HG02763 (cell line): ENCODE results near the gene NRGN.
A peak's percentile ranks its signal among the peaks of the same experiment; 100 is the strongest.
"Not testable (repeated sequence)": the region's sequence is repeated elsewhere in the genome, so short reads cannot be mapped to it uniquely, and the experiment has no call there.

Source experiments
- ATAC-seq: cut with Tn5 transposase; IDR thresholded peaks from one replicate; pipeline ENCODE4 v1.9.1; 2021; ENCODE audit warnings: mild to moderate bottlenecking, moderate library complexity; ENCODE audit not compliant: unreplicated experiment

Gene NRGN

GRCh38 chr11:124756033-124756752 is 16.5 kb downstream of the NRGN start:
- ATAC-seq = no peak

GRCh38 chr11:124756753-124757227 is 17.0 kb downstream of the NRGN start:
- ATAC-seq = no peak

- no peak for ATAC-seq
These were observed 17.6 kb downstream of the NRGN start for GRCh38 chr11:124757320-124757719.

GRCh38 chr11:124758355-124759265 is 18.9 kb downstream of the NRGN start:
- peak; percentile 57 for ATAC-seq

GRCh38 chr11:124759266-124760204 is 19.8 kb downstream of the NRGN start:
- no peak for ATAC-seq

- ATAC-seq = no peak
These were observed 20.5 kb downstream of the NRGN start for GRCh38 chr11:124760205-124760652.

GRCh38 chr11:124760806-124761205 is 21.1 kb downstream of the NRGN start:
- no peak for ATAC-seq

GRCh38 chr11:124761301-124762104 is 21.8 kb downstream of the NRGN start:
- peak; percentile 2 for ATAC-seq

GRCh38 chr11:124762105-124762623 is 22.4 kb downstream of the NRGN start, which contains the start of gene ESAM:
Gene ESAM, minus strand, starts transcription at chr11:124762290. Its CDS starts 136 bp downstream, at chr11:124762154.
- peak; percentile 61 for ATAC-seq

- ATAC-seq = peak; percentile 2
These were observed 22.9 kb downstream of the NRGN start for GRCh38 chr11:124762624-124763155.

GRCh38 chr11:124763156-124763947 is 23.6 kb downstream of the NRGN start:
- no peak for ATAC-seq

GRCh38 chr11:124766156-124766555 is 26.4 kb downstream of the NRGN start:
- no peak for ATAC-seq

GRCh38 chr11:124768914-124769313 is 29.2 kb downstream of the NRGN start:
- ATAC-seq = no peak

GRCh38 chr11:124769806-124770774 is 30.3 kb downstream of the NRGN start:
- ATAC-seq = no peak

- not testable (repeated sequence) for ATAC-seq
These were observed 31.2 kb downstream of the NRGN start for GRCh38 chr11:124770959-124771358.

GRCh38 chr11:124776865-124777645 is 37.3 kb downstream of the NRGN start:
- no peak for ATAC-seq
